Hepatocyte (in vitro differentiated cells): ENCODE results near the gene CPNE1. TPM values are rescaled to one million over a fixed set of nuclear protein-coding genes. Genes with fewer than 3 reads are reported as not detected.
A peak's percentile ranks its signal among the peaks of the same experiment; 100 is the strongest.

Source experiments
- DNase-seq: peaks from one replicate; pipeline ENCODE4 v3.0.0-alpha.2; 2016; ENCODE audit warnings: low spot score
- H2AFZ ChIP-seq: fragments of 200-600 bp; sonication (generic); 2 replicates; pipeline ENCODE4 v1.6.0; 2016; ENCODE audit warnings: antibody characterized with exemption, mild to moderate bottlenecking
- H3K27ac ChIP-seq: fragments of 200-600 bp; sonication (generic); 2 replicates; pipeline ENCODE4 v1.5.1; 2016; ENCODE audit warnings: mild to moderate bottlenecking
- H3K27me3 ChIP-seq: fragments of 200-600 bp; sonication (generic); 2 replicates; pipeline ENCODE4 v1.6.1; 2016
- H3K36me3 ChIP-seq: fragments of 200-600 bp; sonication (generic); replicated peaks from 2 replicates; pipeline ENCODE4 v1.5.1; 2016; ENCODE audit warnings: low read depth; ENCODE audit not compliant: insufficient read depth
- H3K4me1 ChIP-seq: fragments of 200-600 bp; sonication (generic); 2 replicates; pipeline ENCODE4 v1.5.1; 2016; ENCODE audit warnings: mild to moderate bottlenecking, moderate library complexity; ENCODE audit not compliant: insufficient read depth
- H3K4me2 ChIP-seq: fragments of 200-600 bp; sonication (generic); 2 replicates; pipeline ENCODE4 v1.6.0; 2016
- H3K4me3 ChIP-seq: fragments of 200-600 bp; sonication (generic); 2 replicates; pipeline ENCODE4 v1.5.1; 2016; ENCODE audit warnings: mild to moderate bottlenecking
- H3K79me2 ChIP-seq: fragments of 200-600 bp; sonication (generic); 2 replicates; pipeline ENCODE4 v1.6.0; 2017; ENCODE audit warnings: mild to moderate bottlenecking
- H3K9me2 ChIP-seq: fragments of 200-600 bp; sonication (generic); replicated peaks from 2 replicates; pipeline ENCODE4 v1.6.0; 2017; ENCODE audit warnings: mild to moderate bottlenecking; ENCODE audit not compliant: insufficient read depth
- H3K9me3 ChIP-seq: fragments of 200-600 bp; sonication (generic); 2 replicates; pipeline ENCODE4 v1.5.1; 2016; ENCODE audit warnings: low read depth, mild to moderate bottlenecking
- H4K20me1 ChIP-seq: fragments of 200-600 bp; sonication (generic); 2 replicates; pipeline ENCODE4 v1.6.0; 2016; ENCODE audit warnings: mild to moderate bottlenecking; ENCODE audit not compliant: insufficient read depth, poor library complexity, severe bottlenecking
- EZH2 ChIP-seq: fragments of 200-600 bp; sonication (generic); IDR thresholded peaks from 2 replicates; pipeline ENCODE4 v1.6.1; 2016; ENCODE audit warnings: antibody characterized with exemption, mild to moderate bottlenecking, borderline replicate concordance
- EZH2phosphoT487 ChIP-seq: fragments of 200-600 bp; sonication (generic); IDR thresholded peaks from one replicate; pipeline ENCODE4 v1.6.1; 2018; ENCODE audit warnings: antibody characterized with exemption, mild to moderate bottlenecking, low read depth, moderate library complexity; ENCODE audit not compliant: unreplicated experiment, severe bottlenecking
- WGBS: methylation state at CpG from one replicate; pipeline ENCODE4 v1.1.6; 2016; ENCODE audit warnings: low lambda C conversion rate; ENCODE audit errors: missing lambda C conversion rate; 5-methylcytosine and 5-hydroxymethylcytosine counted together
- polyA plus RNA-seq: library from polyadenylated mRNA; unstranded; fragments of >200 nt; fragmentation: Nextera tagmentation; extraction: Ambion mirVana; gene quantifications from 2 replicates; pipeline ENCODE4 v1.2.1, GENCODE V29; 2016
- total RNA-seq: library from RNA; depleted of rRNA; stranded (reverse); fragments of >200 nt; gene quantifications from 2 replicates; pipeline ENCODE4 v1.2.3, GENCODE V29; 2014
- TF ChIP-seq, protein P1 (sequence below): fragments of 200-600 bp; sonication (generic); IDR thresholded peaks from 2 replicates; pipeline ENCODE4 v1.5.1; 2016; ENCODE audit warnings: antibody characterized with exemption, mild to moderate bottlenecking; ENCODE audit not compliant: poor library complexity

The CPNE1 gene
- total and polyA plus RNA-seq, 2 experiments from 2014 or later: 68.9 to 93.4 TPM

DNA sequence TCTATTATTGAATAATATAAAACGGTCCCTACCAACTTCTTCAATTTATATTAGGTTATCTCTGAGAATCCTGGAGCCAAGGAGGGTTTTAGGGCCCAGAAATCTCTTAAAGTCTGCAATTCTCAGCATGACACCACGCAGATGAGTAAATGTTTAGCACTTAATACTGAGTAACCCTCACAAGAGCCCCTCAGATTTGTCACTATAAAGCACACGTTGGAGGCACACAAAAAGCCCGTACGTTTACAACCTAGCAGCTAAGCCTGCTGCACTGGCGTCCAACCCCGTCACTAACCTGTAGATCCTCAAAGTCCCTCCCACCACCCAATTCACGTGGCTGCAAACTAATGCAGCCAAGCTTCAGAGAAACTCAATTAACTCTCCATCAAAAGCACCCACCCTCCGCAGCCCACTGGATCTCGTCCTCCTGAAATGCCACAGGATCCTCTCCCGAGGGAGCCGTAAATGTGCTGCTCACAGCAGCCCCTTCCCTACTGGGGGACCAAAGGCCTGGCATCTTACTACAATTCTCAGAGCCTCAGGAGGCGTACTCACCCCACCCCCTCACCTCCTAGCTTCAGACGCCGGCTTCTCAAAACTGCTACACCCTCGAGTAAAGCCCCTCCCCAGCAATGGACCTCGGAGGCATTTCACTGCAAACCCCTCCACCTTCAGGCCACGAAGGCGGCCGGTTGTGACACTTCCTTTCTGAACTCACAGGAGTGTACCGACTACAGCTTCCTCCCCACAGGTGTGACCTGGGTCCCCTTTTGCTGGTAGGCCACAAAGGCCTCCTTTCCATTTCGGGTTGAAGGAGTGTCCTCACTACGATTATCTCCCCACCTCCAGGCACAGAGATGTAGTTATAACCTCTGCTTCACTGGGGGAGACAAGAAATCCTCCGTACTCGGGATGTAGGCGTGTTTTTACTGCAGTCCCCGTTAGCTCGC lies 909 bp downstream of the CPNE1 start:
- H4K20me1 ChIP-seq: peaks cover 50% of the 10 kb centered on the region
- peak overlapping the region; percentile 97 for H3K4me2 ChIP-seq
- peak overlapping the region; percentile 36 for H2AFZ ChIP-seq
- H3K27ac ChIP-seq: peak overlapping the region; percentile 94
- H3K4me1 ChIP-seq: peaks cover 23% of the 10 kb centered on the region
- WGBS: 1% methylated on average over 28 of the region's 28 CpGs
- no peaks in the 10 kb centered on the region for H3K27me3 ChIP-seq
- H3K9me3 ChIP-seq: no peaks in the 10 kb centered on the region
- H3K79me2 ChIP-seq: peaks cover 58% of the 10 kb centered on the region
- H3K36me3 ChIP-seq: no peaks in the 10 kb centered on the region
- TF ChIP-seq, protein P1, sequence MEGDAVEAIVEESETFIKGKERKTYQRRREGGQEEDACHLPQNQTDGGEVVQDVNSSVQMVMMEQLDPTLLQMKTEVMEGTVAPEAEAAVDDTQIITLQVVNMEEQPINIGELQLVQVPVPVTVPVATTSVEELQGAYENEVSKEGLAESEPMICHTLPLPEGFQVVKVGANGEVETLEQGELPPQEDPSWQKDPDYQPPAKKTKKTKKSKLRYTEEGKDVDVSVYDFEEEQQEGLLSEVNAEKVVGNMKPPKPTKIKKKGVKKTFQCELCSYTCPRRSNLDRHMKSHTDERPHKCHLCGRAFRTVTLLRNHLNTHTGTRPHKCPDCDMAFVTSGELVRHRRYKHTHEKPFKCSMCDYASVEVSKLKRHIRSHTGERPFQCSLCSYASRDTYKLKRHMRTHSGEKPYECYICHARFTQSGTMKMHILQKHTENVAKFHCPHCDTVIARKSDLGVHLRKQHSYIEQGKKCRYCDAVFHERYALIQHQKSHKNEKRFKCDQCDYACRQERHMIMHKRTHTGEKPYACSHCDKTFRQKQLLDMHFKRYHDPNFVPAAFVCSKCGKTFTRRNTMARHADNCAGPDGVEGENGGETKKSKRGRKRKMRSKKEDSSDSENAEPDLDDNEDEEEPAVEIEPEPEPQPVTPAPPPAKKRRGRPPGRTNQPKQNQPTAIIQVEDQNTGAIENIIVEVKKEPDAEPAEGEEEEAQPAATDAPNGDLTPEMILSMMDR: no peak
- no peak for TF ChIP-seq EZH2
- TF ChIP-seq EZH2phosphoT487: no peak
- H3K4me3 ChIP-seq: peak overlapping the region; percentile 94
- no peaks in the 10 kb centered on the region for H3K9me2 ChIP-seq
- peak; percentile 68 for DNase-seq

DNA sequence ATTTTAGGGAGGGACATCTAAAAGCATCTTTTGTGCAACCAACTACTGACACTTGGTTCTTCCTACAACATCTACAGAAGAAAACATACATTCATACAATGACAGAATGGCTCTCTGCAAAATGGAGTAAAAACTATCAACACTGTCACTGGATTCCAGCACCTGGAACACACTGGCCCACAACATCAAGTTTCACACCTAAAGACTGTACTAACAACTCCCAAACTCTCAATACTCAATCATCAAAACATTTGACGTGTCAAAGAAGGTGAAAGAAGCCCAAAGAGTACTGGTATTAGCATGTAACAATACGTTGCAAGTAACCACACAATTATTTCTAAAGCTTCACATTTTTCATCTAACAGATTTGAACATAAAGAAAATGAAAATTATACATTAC lies 2.1 kb downstream of the CPNE1 start:
- peaks cover 71% of the 10 kb centered on the region for H3K79me2 ChIP-seq
- H3K4me3 ChIP-seq: peak overlapping the region; percentile 94
- H3K36me3 ChIP-seq: no peaks in the 10 kb centered on the region
- peaks cover 30% of the 10 kb centered on the region for H3K4me1 ChIP-seq
- 21% methylated on average over 2 of the region's 2 CpGs for WGBS
- no peak for DNase-seq
- peak overlapping the region; percentile 97 for H3K4me2 ChIP-seq
- H3K9me2 ChIP-seq: no peaks in the 10 kb centered on the region
- peaks cover 63% of the 10 kb centered on the region for H4K20me1 ChIP-seq
- TF ChIP-seq EZH2 (no peak), EZH2phosphoT487 (no peak)
- TF ChIP-seq, protein P1: no peak
- no peaks in the 10 kb centered on the region for H3K27me3 ChIP-seq
- no peak overlapping the region for H3K27ac ChIP-seq
- H2AFZ ChIP-seq: no peak overlapping the region
- no peaks in the 10 kb centered on the region for H3K9me3 ChIP-seq

DNA sequence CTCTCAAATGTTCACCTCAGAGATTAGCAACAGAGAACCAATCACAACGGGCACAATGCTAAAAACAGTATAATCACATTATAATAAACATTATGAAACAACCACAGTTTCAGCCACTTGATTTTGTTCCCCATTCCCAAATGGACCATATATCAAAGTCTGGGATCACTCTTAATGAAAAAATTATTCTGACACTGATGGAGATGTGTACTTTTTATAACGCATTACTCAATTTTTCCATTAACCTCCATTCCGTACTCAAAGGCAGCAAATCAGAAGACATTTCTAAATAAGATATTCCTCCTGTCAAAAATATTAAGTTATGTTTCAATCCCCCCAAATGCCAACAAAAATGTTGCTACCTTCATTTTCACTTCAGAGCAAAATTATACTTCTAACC lies 2.8 kb downstream of the CPNE1 start:
- Histone ChIP-seq H3K4me2 (peak overlapping the region; percentile 97), H3K4me1 (peaks cover 30% of the 10 kb centered on the region), H3K9me2 (no peaks in the 10 kb centered on the region), H3K79me2 (peaks cover 77% of the 10 kb centered on the region), H4K20me1 (peaks cover 69% of the 10 kb centered on the region), H2AFZ (no peak overlapping the region), H3K4me3 (peak overlapping the region; percentile 94), H3K27me3 (no peaks in the 10 kb centered on the region), H3K27ac (peak overlapping the region; percentile 2), H3K9me3 (no peaks in the 10 kb centered on the region), H3K36me3 (no peaks in the 10 kb centered on the region)
- no peak for DNase-seq
- WGBS: 54% methylated on average over 3 of the region's 3 CpGs
- TF ChIP-seq EZH2phosphoT487 (no peak), EZH2 (no peak)
- TF ChIP-seq, protein P1: no peak
